K562 (cell line): Measurements from ENCODE around the gene ZNF566. TPM values are rescaled to one million over a fixed set of nuclear protein-coding genes. Genes with fewer than 3 reads are reported as not detected.
A peak's percentile ranks its signal among the peaks of the same experiment; 100 is the strongest.

Source experiments
- ARID3A ChIP-seq: IDR thresholded peaks from 2 replicates; pipeline ENCODE4 v1.6.1; 2012; ENCODE audit warnings: low read depth, low read length, improper control_type of control experiment, borderline replicate concordance
- EP400 ChIP-seq: fragments of 450-650 bp; IDR thresholded peaks from 2 replicates; pipeline ENCODE4 v1.6.1; 2017; ENCODE audit warnings: antibody characterized with exemption, mild to moderate bottlenecking, moderate library complexity
- FIP1L1 ChIP-seq: fragments of 200-400 bp; formaldehyde crosslinking; IDR thresholded peaks from 2 replicates; pipeline ENCODE4 v1.6.1; 2018; ENCODE audit warnings: mild to moderate bottlenecking, low read depth, low read length; ENCODE audit not compliant: poor library complexity, severe bottlenecking
- HDAC2 ChIP-seq: fragments of 450-650 bp; IDR thresholded peaks from 2 replicates; pipeline ENCODE4 v1.6.1; 2016; ENCODE audit warnings: mild to moderate bottlenecking
- NCOA6 ChIP-seq: fragments of 450-650 bp; IDR thresholded peaks from 2 replicates; pipeline ENCODE4 v1.6.1; 2017; ENCODE audit warnings: mild to moderate bottlenecking
- PREB ChIP-seq: sonication (generic); formaldehyde crosslinking; IDR thresholded peaks from 2 replicates; pipeline ENCODE4 v1.8.1; 2023; ENCODE audit warnings: mild to moderate bottlenecking, missing genetic modification reagents
- PURB ChIP-seq: sonication (generic); formaldehyde crosslinking; IDR thresholded peaks from 2 replicates; pipeline ENCODE4 v1.9.0; 2021; ENCODE audit warnings: low read depth, mild to moderate bottlenecking, missing genetic modification reagents
- RAD21 ChIP-seq, 2 experiments: fragments of 250-450 bp in 1 of 2; fragments of 450-650 bp in 1 of 2; sonication (Bioruptor Pico) in 1 of 2; formaldehyde crosslinking in 1 of 2; IDR thresholded peaks in 1 of 2; conservative IDR thresholded peaks in 1 of 2; 2 replicates each; pipeline versions ENCODE4 v1.4.0 to v1.8.0; 2020 to 2022; ENCODE audit warnings: mild to moderate bottlenecking in 2 of 2, moderate library complexity in 1 of 2
- RAD51 ChIP-seq: fragments of 450-650 bp; IDR thresholded peaks from 2 replicates; pipeline ENCODE4 v1.7.1; 2016; ENCODE audit warnings: low read depth, mild to moderate bottlenecking, borderline replicate concordance
- RBM22 ChIP-seq: fragments of 200-400 bp; formaldehyde crosslinking; IDR thresholded peaks from 2 replicates; pipeline ENCODE4 v1.6.1; 2018; ENCODE audit warnings: low read length, low read depth; ENCODE audit not compliant: poor library complexity, severe bottlenecking
- RFX5 ChIP-seq: IDR thresholded peaks from 2 replicates; pipeline ENCODE4 v1.6.1; 2011; ENCODE audit warnings: low read depth, mild to moderate bottlenecking, improper control_type of control experiment, low read length
- RHOXF2B ChIP-seq: fragments of 250-450 bp; sonication (Bioruptor Pico); conservative IDR thresholded peaks from 2 replicates; pipeline ENCODE4 v1.5.1; 2021
- YBX1 ChIP-seq: fragments of 450-650 bp; IDR thresholded peaks from 2 replicates; pipeline ENCODE4 v1.7.1; 2016; ENCODE audit warnings: mild to moderate bottlenecking
- ZNF197 ChIP-seq: fragments of 200-800 bp; sonication (Bioruptor generic); IDR thresholded peaks from 2 replicates; pipeline ENCODE4 v1.6.1; 2016; ENCODE audit warnings: low read depth, missing genetic modification characterization, missing compliant biosample characterization
- polyA plus RNA-seq, 8 experiments: library from polyadenylated mRNA; depleted of rRNA in 4 of 8; stranded (reverse) in 5 of 8; unstranded in 3 of 8; fragments of >200 nt; fragmentation: Nextera tagmentation in 2 of 8; fragmentation: Illumina TruSeq in 1 of 8; extraction: Ambion mirVana in 2 of 8; extraction: Trizol in 1 of 8; gene quantifications; 2 replicates each; pipeline versions ENCODE4 v1.2.1 to v1.2.3, GENCODE V29; 2011 to 2014; ENCODE audit warnings: inconsistent platforms in 1 of 8, missing spikeins in 1 of 8
- total RNA-seq, 7 experiments: library from RNA; depleted of rRNA in 6 of 7; stranded (reverse); fragments of >200 nt in 6 of 7; fragmentation: Illumina TruSeq in 2 of 7; extraction: Trizol in 2 of 7; gene quantifications; 2 replicates each; pipeline versions ENCODE4 v1.2.1 to v1.2.3, GENCODE V29; 2011 to 2021; ENCODE audit warnings: low replicate concordance in 1 of 7

ZNF566 gene
- total and polyA plus RNA-seq, 9 of the 15 experiments (the other 6 are each of a cell fraction or from before 2014, with no cell fraction given) = 5.5 to 11.4 (median 9.7) TPM

DNA sequence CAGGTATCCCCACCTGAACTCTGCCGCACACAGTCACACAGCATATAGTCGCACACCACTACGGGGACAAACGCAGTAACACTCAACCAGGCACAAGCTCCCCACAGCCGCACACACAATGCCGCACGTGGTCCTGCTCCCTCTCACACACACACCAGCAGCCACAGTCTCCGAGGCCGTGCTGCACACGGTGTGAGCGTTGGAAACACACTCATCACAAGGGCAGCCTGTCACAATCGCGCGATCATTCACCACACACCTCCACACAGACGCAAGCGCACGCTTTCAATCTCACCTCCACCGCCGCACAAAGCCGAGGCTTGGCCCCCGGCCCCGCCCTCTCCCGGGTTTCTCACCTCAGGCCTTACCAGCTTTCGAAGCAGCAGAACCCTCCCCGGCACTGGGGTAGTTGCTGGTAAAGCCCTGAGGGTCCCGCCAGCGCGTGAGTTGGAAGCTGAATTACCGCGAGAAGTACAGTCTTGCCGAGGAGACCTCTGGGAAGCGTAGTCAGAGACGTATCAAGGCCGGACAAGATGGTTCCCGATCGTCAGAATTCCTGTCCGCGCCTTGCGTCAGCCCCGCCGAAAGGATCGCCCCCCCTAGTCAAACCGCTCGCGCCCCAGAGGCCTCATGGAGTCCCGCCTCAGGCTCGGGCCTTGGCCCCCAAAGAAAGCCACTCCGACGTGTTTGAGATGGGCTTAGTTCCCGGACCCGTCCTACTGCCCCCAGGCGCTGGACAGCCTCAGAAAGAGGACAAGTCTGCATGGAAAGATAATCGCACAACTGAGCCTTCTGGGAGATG, at the start of gene ZNF566 (continued):
- TF ChIP-seq ZNF197 (peak; percentile 57; the same call in 1 of the 2 replicates), RFX5 (no peak), NCOA6 (no peak), RAD21 (CRISPR knock-in tag; conservative IDR thresholded peaks at IDR 0.05 in 1 of 2, IDR thresholded peaks at IDR 0.05 in 1 of 2) (peak in 1 of 2 experiments; percentile 1; a peak in 2 of 4 replicates), RBM22 (no peak), ARID3A (no peak), YBX1 (no peak), RAD51 (no peak), PURB (CRISPR knock-in tag) (no peak), PREB (CRISPR knock-in tag) (no peak), FIP1L1 (no peak), HDAC2 (0 out of 2 replicates have a peak, but pooled peaks have one; percentile 48), RHOXF2B (no peak), EP400 (peak; percentile 96)
